GM18870 (cell line): ENCODE results near the gene GALNTL6.

Experiments
- ATAC-seq: cut with Tn5 transposase; IDR thresholded peaks from one replicate; pipeline ENCODE4 v1.9.1; 2021; ENCODE audit warnings: moderate library complexity; ENCODE audit not compliant: unreplicated experiment

Gene GALNTL6

GRCh38 chr4:171876636-171877035, 63.4 kb downstream of the GALNTL6 start:
- no peak for ATAC-seq

- ATAC-seq, result no peak
These were observed 66.9 kb downstream of the GALNTL6 start for GRCh38 chr4:171880136-171880535.

- ATAC-seq, result no peak
These were observed 76.5 kb downstream of the GALNTL6 start for GRCh38 chr4:171889681-171890080.

GRCh38 chr4:171891038-171891437, 77.8 kb downstream of the GALNTL6 start:
- ATAC-seq, result peak; percentile 92

- no peak for ATAC-seq
These were observed 83.2 kb downstream of the GALNTL6 start for GRCh38 chr4:171896426-171896825.

GRCh38 chr4:171919314-171919713, 106.1 kb downstream of the GALNTL6 start:
- ATAC-seq, result peak; percentile 57

GRCh38 chr4:171920901-171921300, 107.7 kb downstream of the GALNTL6 start:
- ATAC-seq, result no peak

- ATAC-seq, result no peak
These were observed 111.7 kb downstream of the GALNTL6 start for GRCh38 chr4:171924746-171925376.

GRCh38 chr4:171928336-171928735, 115.1 kb downstream of the GALNTL6 start:
- ATAC-seq, result no peak

GRCh38 chr4:171929477-171929876, 116.3 kb downstream of the GALNTL6 start:
- no peak for ATAC-seq

GRCh38 chr4:171929907-171930306, 116.7 kb downstream of the GALNTL6 start:
- ATAC-seq, result no peak

GRCh38 chr4:171932238-171932637, 119.0 kb downstream of the GALNTL6 start:
- ATAC-seq, result no peak

GRCh38 chr4:171940656-171941055, 127.5 kb downstream of the GALNTL6 start:
- ATAC-seq, result no peak

GRCh38 chr4:171947400-171947799, 134.2 kb downstream of the GALNTL6 start:
- ATAC-seq, result no peak

- ATAC-seq, result no peak
These were observed 134.8 kb downstream of the GALNTL6 start for GRCh38 chr4:171948038-171948437.

GRCh38 chr4:171954650-171955049, 141.4 kb downstream of the GALNTL6 start:
- no peak for ATAC-seq

GRCh38 chr4:171956678-171957077, 143.5 kb downstream of the GALNTL6 start:
- ATAC-seq, result no peak

GRCh38 chr4:171962110-171962509, 148.9 kb downstream of the GALNTL6 start:
- ATAC-seq, result no peak

GRCh38 chr4:171966356-171966755, 153.2 kb downstream of the GALNTL6 start:
- no peak for ATAC-seq

GRCh38 chr4:171978216-171978615, 165.0 kb downstream of the GALNTL6 start:
- no peak for ATAC-seq

GRCh38 chr4:171979461-171979860, 166.3 kb downstream of the GALNTL6 start:
- ATAC-seq, result no peak

GRCh38 chr4:171981185-171981584, 168.0 kb downstream of the GALNTL6 start:
- no peak for ATAC-seq
